Adipose tissue (tissue), 3 donors: ENCODE measurements around the gene ABAT. TPM values are rescaled to one million over a fixed set of nuclear protein-coding genes. Genes with fewer than 3 reads are reported as not detected.
"Not testable (repeated sequence)": the region's sequence is repeated elsewhere in the genome, so short reads cannot be mapped to it uniquely, and the experiment has no call there.

Experiments used
- H3K27ac ChIP-seq: one replicate; pipeline ENCODE4 v1.5.1; 2013; ENCODE audit warnings: low read depth, low read length
- WGBS, 3 donors: extraction: QIAGEN DNeasy Blood & Tissue Kit; methylation state at CpG; one replicate each; pipeline ENCODE4 v1.1.7; 2013; 5-methylcytosine and 5-hydroxymethylcytosine counted together
- polyA plus RNA-seq, 3 donors: library from polyadenylated mRNA; stranded (reverse); fragments of 200-250 nt; gene quantifications; one replicate each; pipeline ENCODE4 v1.2.3, GENCODE V29; 2013
- donor health status: healthy with polysubstance abuse.
- donor health status: Bipolar disorder and iron deficiency.
- donor health status: healthy.

The ABAT gene
- polyA plus RNA-seq, 3 donors, result 5.0 to 18.6 (median 5.7) TPM

GRCh38 chr16:8756755-8757154, 82.3 kb downstream of the ABAT start:
- H3K27ac ChIP-seq, result no peak overlapping the region
- 89 to 93% (median 91%) methylated on average over 5 of the region's 5 CpGs for WGBS, 3 donors

- 92 to 96% (median 94%) methylated on average over 6 of the region's 6 CpGs for WGBS, 3 donors
- H3K27ac ChIP-seq, result no peak overlapping the region
Measured at GRCh38 chr16:8758022-8758421, 83.6 kb downstream of the ABAT start.

- WGBS, 3 donors, result 78 to 91% (median 88%) methylated on average over 10 of the region's 10 CpGs
- no peak overlapping the region for H3K27ac ChIP-seq
Measured at GRCh38 chr16:8760021-8760420, 85.6 kb downstream of the ABAT start.

GRCh38 chr16:8761078-8761477, 86.7 kb downstream of the ABAT start:
- H3K27ac ChIP-seq, result no peak overlapping the region
- WGBS, 3 donors, result 81 to 86% (median 82%) methylated on average over 6 of the region's 6 CpGs

GRCh38 chr16:8762254-8762653, 87.8 kb downstream of the ABAT start:
- H3K27ac ChIP-seq, result no peak overlapping the region
- WGBS, 3 donors, result 91 to 95% (median 94%) methylated on average over 4 of the region's 4 CpGs

GRCh38 chr16:8763083-8763482, 88.7 kb downstream of the ABAT start:
- H3K27ac ChIP-seq, result no peak overlapping the region
- 95 to 98% (median 97%) methylated on average over 3 of the region's 3 CpGs for WGBS, 3 donors

GRCh38 chr16:8763899-8764298, 89.5 kb downstream of the ABAT start:
- 76 to 81% (median 79%) methylated on average over 10 of the region's 10 CpGs for WGBS, 3 donors
- H3K27ac ChIP-seq, result no peak overlapping the region

- WGBS, 3 donors, result 91 to 93% (median 91%) methylated on average over 18 of the region's 18 CpGs
- no peak overlapping the region for H3K27ac ChIP-seq
Measured at GRCh38 chr16:8764525-8765250, 90.3 kb downstream of the ABAT start.

GRCh38 chr16:8767176-8767575, 92.8 kb downstream of the ABAT start:
- 93 to 95% (median 94%) methylated on average over 8 of the region's 8 CpGs for WGBS, 3 donors
- H3K27ac ChIP-seq, result no peak overlapping the region

- H3K27ac ChIP-seq, result no peak overlapping the region
- WGBS, 3 donors, result 94 to 97% (median 96%) methylated on average over 12 of the region's 12 CpGs
Measured at GRCh38 chr16:8768283-8768682, 93.9 kb downstream of the ABAT start.

GRCh38 chr16:8768692-8769091, 94.3 kb downstream of the ABAT start:
- no peak overlapping the region for H3K27ac ChIP-seq
- WGBS, 3 donors, result 84 to 87% (median 87%) methylated on average over 12 of the region's 12 CpGs

GRCh38 chr16:8773537-8773936, 99.1 kb downstream of the ABAT start:
- H3K27ac ChIP-seq, result no peak overlapping the region
- WGBS, 3 donors, result 30 to 71% (median 60%) methylated on average over 3 of the region's 3 CpGs

GRCh38 chr16:8774208-8774607, 99.8 kb downstream of the ABAT start:
- WGBS, 3 donors, result 59 to 94% (median 87%) methylated on average over 11 of the region's 11 CpGs
- no peak overlapping the region for H3K27ac ChIP-seq

GRCh38 chr16:8775359-8775758, 100.9 kb downstream of the ABAT start:
- WGBS, 3 donors, result 92 to 96% (median 94%) methylated on average over 1 of the region's 1 CpG
- no peak overlapping the region for H3K27ac ChIP-seq

GRCh38 chr16:8776129-8776584, 101.7 kb downstream of the ABAT start:
- WGBS, 3 donors, result 73 to 86% (median 77%) methylated on average over 12 of the region's 12 CpGs
- H3K27ac ChIP-seq, result no peak overlapping the region

GRCh38 chr16:8777217-8777616, 102.8 kb downstream of the ABAT start:
- H3K27ac ChIP-seq, result no peak overlapping the region
- WGBS, 3 donors, result 93 to 94% (median 94%) methylated on average over 7 of the region's 7 CpGs

- 91 to 92% (median 92%) methylated on average over 8 of the region's 8 CpGs for WGBS, 3 donors
Measured at GRCh38 chr16:8781797-8782196, 107.4 kb downstream of the ABAT start.

GRCh38 chr16:8782673-8783072, 108.3 kb downstream of the ABAT start:
- H3K27ac ChIP-seq, result no peak overlapping the region
- WGBS, 3 donors, result 65 to 76% (median 71%) methylated on average over 6 of the region's 6 CpGs

More at GRCh38 chr16:8781797-8782196, 107.4 kb downstream of the ABAT start:
- H3K27ac ChIP-seq, result no peak overlapping the region

GRCh38 chr16:8785408-8785807, 111.0 kb downstream of the ABAT start:
- no peak overlapping the region for H3K27ac ChIP-seq
- WGBS, 3 donors, result 83 to 90% (median 90%) methylated on average over 6 of the region's 6 CpGs

GRCh38 chr16:8786316-8786715, 111.9 kb downstream of the ABAT start:
- WGBS, 3 donors, result 58 to 87% (median 85%) methylated on average over 11 of the region's 11 CpGs
- H3K27ac ChIP-seq, result not testable (repeated sequence)
